Stimulated activated CD4-positive, alpha-beta T cell treated with anti-CD3 and anti-CD28 coated beads, Interleukin-1b, Interleukin-23, amount 100 ng/mL, for 24 hours (primary cell): ENCODE results near the gene EPHA4.

Experiments used
- DNase-seq, 4 experiments: peaks; one replicate each; pipeline ENCODE4 v3.0.0-alpha.2; 2020; ENCODE audit warnings: low read depth in 4 of 4, low spot score in 1 of 4

Gene EPHA4

GRCh38 chr2:221546505-221547225, 25.4 kb downstream of the EPHA4 start:
- DNase-seq: no peak

GRCh38 chr2:221541131-221541735, 30.9 kb downstream of the EPHA4 start:
- no peak for DNase-seq

GRCh38 chr2:221539246-221539645, 32.9 kb downstream of the EPHA4 start:
- no peak for DNase-seq

DNA sequence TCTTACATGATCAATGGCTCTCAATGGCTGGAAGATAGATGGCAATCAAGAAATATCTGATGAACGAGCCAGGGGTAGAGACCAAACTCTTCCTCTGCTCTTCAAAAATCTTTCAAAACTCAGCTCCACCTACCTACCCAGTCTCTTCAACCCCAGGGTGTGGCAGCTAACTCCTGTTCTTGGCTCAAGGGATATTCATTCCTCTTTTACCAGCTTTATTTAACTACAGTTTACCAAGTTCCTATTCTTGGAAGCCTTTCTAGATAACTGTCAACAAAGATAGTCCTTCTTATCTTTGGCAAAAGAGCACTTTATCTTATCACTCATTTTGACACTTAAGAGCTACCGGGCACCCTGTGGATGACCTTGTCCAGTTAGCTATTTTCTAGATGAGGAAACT, 36.3 kb downstream of the EPHA4 start:
- no peak for DNase-seq

- no peak for DNase-seq
These were observed 38.8 kb downstream of the EPHA4 start for GRCh38 chr2:221533299-221533698.

- no peak for DNase-seq
These were observed 39.5 kb downstream of the EPHA4 start for GRCh38 chr2:221532641-221533040.

- no peak for DNase-seq
These were observed 41.5 kb downstream of the EPHA4 start for GRCh38 chr2:221530653-221531037.

GRCh38 chr2:221529943-221530652, 42.0 kb downstream of the EPHA4 start:
- no peak for DNase-seq

DNA sequence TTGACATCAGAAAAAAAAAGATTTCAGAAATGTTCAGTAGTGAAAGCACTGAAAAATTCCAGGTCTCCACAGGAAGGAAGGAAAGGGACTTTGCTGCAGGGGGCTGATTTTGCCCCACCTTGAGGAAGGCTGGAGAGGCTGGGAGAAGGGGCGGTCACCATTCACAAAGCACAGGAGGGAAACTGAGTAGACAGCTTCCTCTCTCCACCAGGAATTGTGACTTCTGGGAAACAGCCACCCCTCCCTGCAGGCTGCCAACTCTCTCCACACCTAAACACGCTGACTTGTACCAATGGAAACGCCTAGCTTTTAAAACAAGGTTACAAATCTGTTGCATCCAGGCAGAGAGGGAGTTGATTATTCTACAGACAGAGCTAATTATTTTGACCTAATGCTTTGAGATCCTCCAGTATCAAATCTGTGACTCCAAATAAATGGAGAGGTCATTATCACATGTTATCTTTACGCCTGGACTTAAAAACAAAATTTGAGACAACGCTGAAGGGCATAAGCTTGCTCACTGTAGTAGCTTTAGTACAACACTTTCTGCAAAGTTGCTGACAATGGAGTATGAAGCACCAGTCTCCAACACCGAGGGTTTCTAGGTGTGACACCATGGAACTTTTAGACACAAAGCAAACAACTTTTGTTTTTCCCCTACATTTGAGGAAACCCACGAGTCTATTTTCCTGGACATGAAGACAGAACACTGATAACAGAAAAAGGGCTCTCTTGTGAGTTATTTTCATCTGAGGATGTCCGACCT, 42.7 kb downstream of the EPHA4 start:
- no peak for DNase-seq

- no peak for DNase-seq
These were observed 44.3 kb downstream of the EPHA4 start for GRCh38 chr2:221527776-221528309.

DNA sequence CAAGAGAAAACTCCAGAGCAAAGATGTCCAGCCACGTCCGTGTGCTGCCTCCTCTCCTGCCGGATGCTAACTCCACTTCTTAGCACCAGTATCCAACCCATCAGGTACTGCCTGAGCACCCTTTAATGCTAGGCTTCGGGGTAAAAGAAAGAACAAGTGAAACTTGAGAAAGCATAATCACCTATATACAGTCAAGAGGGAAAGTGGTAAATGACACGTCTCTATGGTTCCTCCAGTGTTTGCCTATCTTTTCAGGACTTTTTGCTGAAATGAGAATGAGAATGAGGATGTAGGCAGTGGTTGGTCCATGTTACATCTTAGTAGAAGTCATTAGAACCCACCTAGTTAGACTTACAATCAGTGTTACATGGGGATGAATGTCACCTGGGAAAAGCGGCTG, 47.9 kb downstream of the EPHA4 start:
- DNase-seq: no peak

GRCh38 chr2:221521233-221521845, 50.8 kb downstream of the EPHA4 start:
- DNase-seq: no peak

DNA sequence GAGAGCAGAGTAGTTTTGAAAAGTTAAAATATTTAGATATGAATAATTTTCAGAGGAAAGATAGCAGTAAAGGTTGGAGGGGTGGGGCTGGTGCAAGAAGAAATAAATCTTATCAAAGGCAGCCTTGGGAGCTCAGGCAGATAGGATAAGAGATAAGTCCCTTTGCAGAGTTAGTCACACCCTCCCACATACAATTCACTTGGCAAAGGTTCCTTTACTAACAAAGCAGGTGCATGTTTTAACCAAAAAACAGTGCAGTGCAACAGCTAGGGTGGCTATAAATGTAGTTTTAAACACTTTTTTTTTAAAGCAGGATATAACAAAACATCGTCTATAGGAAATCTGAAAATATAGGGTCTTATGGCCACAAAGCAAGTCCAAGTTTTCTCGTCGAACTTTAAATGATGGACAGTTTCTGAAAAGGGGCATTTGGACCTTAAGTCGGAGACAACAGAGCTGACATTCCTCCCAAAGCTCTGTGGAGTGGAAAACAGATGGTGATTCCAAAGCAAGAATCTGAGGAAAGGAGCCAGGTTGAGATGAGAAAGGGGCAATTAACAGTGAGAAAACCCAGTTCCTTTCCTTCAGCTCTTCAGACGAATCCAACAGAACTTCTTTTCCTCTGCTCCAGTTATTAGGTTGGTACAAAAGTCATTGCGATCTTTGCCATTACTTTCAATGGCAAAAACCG, 53.0 kb downstream of the EPHA4 start:
- DNase-seq: no peak

GRCh38 chr2:221518201-221518934, 53.7 kb downstream of the EPHA4 start:
- DNase-seq: no peak

GRCh38 chr2:221517696-221518151, 54.4 kb downstream of the EPHA4 start:
- DNase-seq: peak; percentile 9 to 31 (median 23)

- DNase-seq: no peak
These were observed 54.9 kb downstream of the EPHA4 start for GRCh38 chr2:221517146-221517695.

GRCh38 chr2:221515864-221516263, 56.2 kb downstream of the EPHA4 start:
- DNase-seq: no peak

DNA sequence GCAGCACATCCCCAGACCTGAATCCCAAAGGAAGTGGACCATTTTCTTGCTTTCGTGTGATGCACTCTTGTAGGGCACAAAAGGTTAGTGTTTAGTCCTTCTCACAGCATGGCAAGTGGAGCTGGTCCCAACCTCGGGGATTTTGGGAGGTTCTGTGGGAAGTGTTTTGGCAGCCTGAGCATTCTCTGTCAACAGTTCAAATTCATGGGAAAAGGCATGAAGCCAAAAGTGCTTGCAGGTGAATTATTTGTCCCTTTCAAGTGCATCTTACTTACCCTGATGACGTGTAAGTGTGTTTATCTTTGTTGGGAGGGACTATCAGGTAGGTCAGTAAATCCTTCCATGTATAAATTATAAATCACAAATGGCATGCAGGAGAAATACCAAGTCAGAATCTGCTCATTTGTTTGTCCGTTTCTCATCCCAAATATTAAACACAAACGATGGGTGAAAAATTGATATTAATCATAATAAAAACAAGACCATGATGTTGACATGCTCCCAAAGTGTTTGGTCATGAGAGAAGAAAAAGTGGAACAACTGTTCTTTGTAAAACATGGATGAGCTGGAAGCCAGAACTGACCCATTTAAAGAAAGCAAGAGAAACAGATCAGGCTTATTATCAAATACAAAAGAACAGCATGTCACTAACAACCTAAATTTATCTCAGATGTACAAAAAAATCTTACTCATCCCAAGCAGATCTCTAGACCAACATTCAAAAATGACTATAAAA, 57.6 kb downstream of the EPHA4 start:
- DNase-seq: no peak

GRCh38 chr2:221513232-221513631, 58.9 kb downstream of the EPHA4 start:
- no peak for DNase-seq
